ENCODE data around the gene SCAPER.

SCAPER gene

GRCh38 chr15:76936671-76937070, 31.5 kb upstream of the SCAPER start:
- Histone ChIP-seq H3K36me3 (ENCODE audit: insufficient read depth, low read length) (peaks cover 7% of the 10 kb centered on the region), H3K4me3 (ENCODE audit: low read depth in 1 of 2, low read length in 2 of 2) (no peak overlapping the region), H3K9me3 (ENCODE audit: low read length) (no peaks in the 10 kb centered on the region), H3K27ac (ENCODE audit: low read depth, low read length) (no peak overlapping the region), H3K4me1 (ENCODE audit: insufficient read depth, low read length) (peaks cover 11% of the 10 kb centered on the region), H3K9ac (ENCODE audit: low read length) (no peak overlapping the region), H3K27me3 (ENCODE audit: control insufficient read depth in 1 of 2, insufficient read depth in 2 of 2, low read length in 2 of 2) (no peaks in the 10 kb centered on the region)

- H3K27me3 ChIP-seq (ENCODE audit: control insufficient read depth in 1 of 2, insufficient read depth in 2 of 2, low read length in 2 of 2) = no peaks in the 10 kb centered on the region
- no peak overlapping the region for H3K9ac ChIP-seq (ENCODE audit: low read length)
- H3K4me3 ChIP-seq (ENCODE audit: low read depth in 1 of 2, low read length in 2 of 2) = no peak overlapping the region
- H3K4me1 ChIP-seq (ENCODE audit: insufficient read depth, low read length) = peaks cover 17% of the 10 kb centered on the region
- peaks cover 7% of the 10 kb centered on the region for H3K36me3 ChIP-seq (ENCODE audit: insufficient read depth, low read length)
- H3K9me3 ChIP-seq (ENCODE audit: low read length) = no peaks in the 10 kb centered on the region
- H3K27ac ChIP-seq (ENCODE audit: low read depth, low read length) = no peak overlapping the region
Observed at GRCh38 chr15:76935620-76936019, 30.5 kb upstream of the SCAPER start.

GRCh38 chr15:76932135-76932966, 27.2 kb upstream of the SCAPER start:
- Histone ChIP-seq H3K27me3 (ENCODE audit: control insufficient read depth in 1 of 2, insufficient read depth in 2 of 2, low read length in 2 of 2) (no peaks in the 10 kb centered on the region), H3K27ac (ENCODE audit: low read depth, low read length) (peak overlapping the region; percentile 48), H3K4me3 (ENCODE audit: low read depth in 1 of 2, low read length in 2 of 2) (peak overlapping the region; percentile 51 to 76), H3K9me3 (ENCODE audit: low read length) (no peaks in the 10 kb centered on the region), H3K36me3 (ENCODE audit: insufficient read depth, low read length) (no peaks in the 10 kb centered on the region), H3K9ac (ENCODE audit: low read length) (peak overlapping the region; percentile 34), H3K4me1 (ENCODE audit: insufficient read depth, low read length) (peaks cover 18% of the 10 kb centered on the region)

GRCh38 chr15:76931397-76932134, 26.4 kb upstream of the SCAPER start, which contains the start of gene RCN2:
Gene RCN2, plus strand, starts transcription at chr15:76931749. Its CDS starts 93 bp downstream, at chr15:76931842.
- H3K4me3 ChIP-seq (ENCODE audit: low read depth in 1 of 2, low read length in 2 of 2) = peak within 1 kb of the TSS; percentile 51 to 76
- H3K36me3 ChIP-seq (ENCODE audit: insufficient read depth, low read length) = no peaks in the 10 kb centered on the region
- H3K4me1 ChIP-seq (ENCODE audit: insufficient read depth, low read length) = peaks cover 18% of the 10 kb centered on the region
- H3K9me3 ChIP-seq (ENCODE audit: low read length) = no peaks in the 10 kb centered on the region
- no peaks in the 10 kb centered on the region for H3K27me3 ChIP-seq (ENCODE audit: control insufficient read depth in 1 of 2, insufficient read depth in 2 of 2, low read length in 2 of 2)
- H3K9ac ChIP-seq (ENCODE audit: low read length) = peak within 1 kb of the TSS; percentile 70
- H3K27ac ChIP-seq (ENCODE audit: low read depth, low read length) = peak within 1 kb of the TSS; percentile 48

- Histone ChIP-seq H3K36me3 (ENCODE audit: insufficient read depth, low read length) (no peaks in the 10 kb centered on the region), H3K4me3 (ENCODE audit: low read depth in 1 of 2, low read length in 2 of 2) (peak overlapping the region in 1 of 2 donors; percentile 76), H3K4me1 (ENCODE audit: insufficient read depth, low read length) (peaks cover 18% of the 10 kb centered on the region), H3K27ac (ENCODE audit: low read depth, low read length) (peak overlapping the region; percentile 40), H3K27me3 (ENCODE audit: control insufficient read depth in 1 of 2, insufficient read depth in 2 of 2, low read length in 2 of 2) (no peaks in the 10 kb centered on the region), H3K9ac (ENCODE audit: low read length) (peak overlapping the region; percentile 70), H3K9me3 (ENCODE audit: low read length) (no peaks in the 10 kb centered on the region)
Observed at GRCh38 chr15:76930831-76931396, 25.8 kb upstream of the SCAPER start.

- H3K27me3 ChIP-seq (ENCODE audit: control insufficient read depth in 1 of 2, insufficient read depth in 2 of 2, low read length in 2 of 2) = no peaks in the 10 kb centered on the region
- H3K36me3 ChIP-seq (ENCODE audit: insufficient read depth, low read length) = no peaks in the 10 kb centered on the region
- peaks cover 18% of the 10 kb centered on the region for H3K4me1 ChIP-seq (ENCODE audit: insufficient read depth, low read length)
- no peaks in the 10 kb centered on the region for H3K9me3 ChIP-seq (ENCODE audit: low read length)
- H3K27ac ChIP-seq (ENCODE audit: low read depth, low read length) = no peak overlapping the region
- no peak overlapping the region for H3K9ac ChIP-seq (ENCODE audit: low read length)
- no peak overlapping the region for H3K4me3 ChIP-seq (ENCODE audit: low read depth in 1 of 2, low read length in 2 of 2)
Observed at GRCh38 chr15:76929011-76929760, 24.0 kb upstream of the SCAPER start.

GRCh38 chr15:76928201-76928600, 23.1 kb upstream of the SCAPER start:
- H3K4me3 ChIP-seq (ENCODE audit: low read depth in 1 of 2, low read length in 2 of 2) = no peak overlapping the region

GRCh38 chr15:76916369-76916768, 11.2 kb upstream of the SCAPER start:
- H3K27ac ChIP-seq (ENCODE audit: low read depth, low read length) = no peak overlapping the region
- no peaks in the 10 kb centered on the region for H3K4me1 ChIP-seq (ENCODE audit: insufficient read depth, low read length)
- no peak overlapping the region for H3K4me3 ChIP-seq (ENCODE audit: low read depth in 1 of 2, low read length in 2 of 2)
- no peak overlapping the region for H3K9ac ChIP-seq (ENCODE audit: low read length)
- H3K36me3 ChIP-seq (ENCODE audit: insufficient read depth, low read length) = no peaks in the 10 kb centered on the region
- H3K27me3 ChIP-seq (ENCODE audit: control insufficient read depth in 1 of 2, insufficient read depth in 2 of 2, low read length in 2 of 2) = no peaks in the 10 kb centered on the region
- H3K9me3 ChIP-seq (ENCODE audit: low read length) = no peaks in the 10 kb centered on the region

More at GRCh38 chr15:76928201-76928600, 23.1 kb upstream of the SCAPER start:
- no peaks in the 10 kb centered on the region for H3K9me3 ChIP-seq (ENCODE audit: low read length)
- no peak overlapping the region for H3K9ac ChIP-seq (ENCODE audit: low read length)
- H3K27me3 ChIP-seq (ENCODE audit: control insufficient read depth in 1 of 2, insufficient read depth in 2 of 2, low read length in 2 of 2) = no peaks in the 10 kb centered on the region
- no peak overlapping the region for H3K27ac ChIP-seq (ENCODE audit: low read depth, low read length)
- peaks cover 18% of the 10 kb centered on the region for H3K4me1 ChIP-seq (ENCODE audit: insufficient read depth, low read length)
- no peaks in the 10 kb centered on the region for H3K36me3 ChIP-seq (ENCODE audit: insufficient read depth, low read length)

- no peaks in the 10 kb centered on the region for H3K4me1 ChIP-seq (ENCODE audit: insufficient read depth, low read length)
- H3K36me3 ChIP-seq (ENCODE audit: insufficient read depth, low read length) = no peaks in the 10 kb centered on the region
- no peak overlapping the region for H3K9ac ChIP-seq (ENCODE audit: low read length)
- H3K4me3 ChIP-seq (ENCODE audit: low read depth in 1 of 2, low read length in 2 of 2) = no peak overlapping the region
- H3K9me3 ChIP-seq (ENCODE audit: low read length) = no peaks in the 10 kb centered on the region
- H3K27me3 ChIP-seq (ENCODE audit: control insufficient read depth in 1 of 2, insufficient read depth in 2 of 2, low read length in 2 of 2) = no peaks in the 10 kb centered on the region
- no peak overlapping the region for H3K27ac ChIP-seq (ENCODE audit: low read depth, low read length)
Observed at GRCh38 chr15:76913737-76914136, 8.6 kb upstream of the SCAPER start.

GRCh38 chr15:76912430-76912829, 7.3 kb upstream of the SCAPER start:
- H3K4me1 ChIP-seq (ENCODE audit: insufficient read depth, low read length) = no peaks in the 10 kb centered on the region
- no peak overlapping the region for H3K27ac ChIP-seq (ENCODE audit: low read depth, low read length)
- no peaks in the 10 kb centered on the region for H3K27me3 ChIP-seq (ENCODE audit: control insufficient read depth in 1 of 2, insufficient read depth in 2 of 2, low read length in 2 of 2)
- H3K36me3 ChIP-seq (ENCODE audit: insufficient read depth, low read length) = no peaks in the 10 kb centered on the region
- H3K9me3 ChIP-seq (ENCODE audit: low read length) = no peaks in the 10 kb centered on the region
- no peak overlapping the region for H3K9ac ChIP-seq (ENCODE audit: low read length)
- no peak overlapping the region for H3K4me3 ChIP-seq (ENCODE audit: low read depth in 1 of 2, low read length in 2 of 2)

- H3K27me3 ChIP-seq (ENCODE audit: control insufficient read depth in 1 of 2, insufficient read depth in 2 of 2, low read length in 2 of 2) = no peaks in the 10 kb centered on the region
- no peaks in the 10 kb centered on the region for H3K9me3 ChIP-seq (ENCODE audit: low read length)
- peak overlapping the region; percentile 49 for H3K9ac ChIP-seq (ENCODE audit: low read length)
- H3K4me3 ChIP-seq (ENCODE audit: low read depth in 1 of 2, low read length in 2 of 2) = peak overlapping the region; percentile 71 to 87
- H3K4me1 ChIP-seq (ENCODE audit: insufficient read depth, low read length) = peaks cover 18% of the 10 kb centered on the region
- H3K27ac ChIP-seq (ENCODE audit: low read depth, low read length) = peak overlapping the region; percentile 86
- no peaks in the 10 kb centered on the region for H3K36me3 ChIP-seq (ENCODE audit: insufficient read depth, low read length)
Observed at GRCh38 chr15:76905855-76906254, 715 bp upstream of the SCAPER start.

Data from muscle layer of colon (tissue), 2 donors.